Spinal cord (tissue), 10 donors: ENCODE measurements around the gene PRR3. TPM values are rescaled to one million over a fixed set of nuclear protein-coding genes. Genes with fewer than 3 reads are reported as not detected.
"Not testable (repeated sequence)": the region's sequence is repeated elsewhere in the genome, so short reads cannot be mapped to it uniquely, and the experiment has no call there.

ENCODE experiments used
- DNase-seq, 6 donors: peaks; one replicate each; pipeline versions ENCODE4 v3.0.0 to v3.0.0-alpha.2; 2013 to 2015; ENCODE audit warnings: low spot score in 6 of 6, low read depth in 4 of 6
- H3K27ac ChIP-seq: one replicate; pipeline ENCODE4 v1.5.1; 2013; ENCODE audit warnings: low read depth, low read length, control low read depth
- H3K27me3 ChIP-seq: one replicate; pipeline ENCODE4 v1.6.1; 2013; ENCODE audit warnings: low read length; ENCODE audit not compliant: control insufficient read depth, insufficient read depth
- H3K36me3 ChIP-seq: one replicate; pipeline ENCODE4 v1.6.1; 2013; ENCODE audit warnings: low read length; ENCODE audit not compliant: control insufficient read depth, insufficient read depth
- H3K4me1 ChIP-seq: one replicate; pipeline ENCODE4 v1.6.1; 2013; ENCODE audit warnings: low read length; ENCODE audit not compliant: control insufficient read depth, insufficient read depth
- H3K4me3 ChIP-seq: one replicate; pipeline ENCODE4 v1.5.1; 2013; ENCODE audit warnings: low read depth, low read length, control low read depth
- H3K9me3 ChIP-seq: one replicate; pipeline ENCODE4 v1.6.1; 2013; ENCODE audit warnings: low read length; ENCODE audit not compliant: control insufficient read depth, insufficient read depth
- WGBS: methylation state at CpG from one replicate; pipeline ENCODE4 v1.1.5; 2013; ENCODE audit warnings: missing lambda C conversion rate; ENCODE audit not compliant: insufficient coverage; 5-methylcytosine and 5-hydroxymethylcytosine counted together
- polyA plus RNA-seq, 2 donors: library from polyadenylated mRNA; unstranded; fragments of 120-200 nt; gene quantifications; one replicate each; pipeline ENCODE4 v1.2.1, GENCODE V29; 2013; ENCODE audit not compliant: insufficient read length in 2 of 2
- total RNA-seq, 2 donors: library from RNA; depleted of rRNA in 1 of 2; stranded (reverse); fragments of 120-200 nt in 1 of 2; fragments of >200 nt in 1 of 2; gene quantifications; one replicate each; pipeline versions ENCODE4 v1.2.3 to v1.2.4, GENCODE V29; 2013 to 2014
- donor health status: healthy.

The PRR3 gene
- total and polyA plus RNA-seq, 4 donors, result 8.3 to 46.0 (median 29.8) TPM

GRCh38 chr6:30589754-30590358, 32.8 kb downstream of the PRR3 start:
- Histone ChIP-seq H3K4me1 (no peaks in the 10 kb centered on the region), H3K9me3 (no peaks in the 10 kb centered on the region), H3K27me3 (no peaks in the 10 kb centered on the region), H3K4me3 (no peak overlapping the region), H3K36me3 (peaks cover 87% of the 10 kb centered on the region), H3K27ac (no peak overlapping the region)
- no peak for DNase-seq
- 92% methylated on average over 10 of the region's 15 CpGs for WGBS

- H3K4me1 ChIP-seq, result no peaks in the 10 kb centered on the region
- no peak for DNase-seq
- no peaks in the 10 kb centered on the region for H3K9me3 ChIP-seq
- WGBS, result 89% methylated on average over 7 of the region's 8 CpGs
- peaks cover 85% of the 10 kb centered on the region for H3K36me3 ChIP-seq
- H3K4me3 ChIP-seq, result no peak overlapping the region
- no peaks in the 10 kb centered on the region for H3K27me3 ChIP-seq
- no peak overlapping the region for H3K27ac ChIP-seq
Observed at GRCh38 chr6:30590509-30590908, 33.4 kb downstream of the PRR3 start.

DNA sequence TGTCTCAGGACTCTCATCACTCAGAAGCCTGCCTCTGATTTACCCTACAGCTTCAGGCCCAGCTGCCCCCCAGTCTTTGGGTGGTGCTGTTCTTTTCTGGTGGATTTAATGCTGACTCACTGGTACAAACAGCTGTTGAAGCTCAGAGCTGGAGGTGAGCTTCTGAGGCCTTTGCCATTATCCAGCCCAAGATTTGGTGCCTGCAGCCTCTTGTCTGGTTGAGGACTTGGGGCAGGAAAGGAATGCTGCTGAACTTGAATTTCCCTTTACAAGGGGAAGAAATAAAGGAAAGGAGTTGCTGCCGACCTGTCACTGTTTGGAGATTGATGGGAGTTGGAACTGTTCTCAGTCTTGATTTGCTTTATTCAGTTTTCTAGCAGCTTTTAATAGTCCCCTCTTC, 33.9 kb downstream of the PRR3 start:
- H3K27ac ChIP-seq, result no peak overlapping the region
- WGBS, result no CpG with 5 or more reads among the region's 1 CpG

DNA sequence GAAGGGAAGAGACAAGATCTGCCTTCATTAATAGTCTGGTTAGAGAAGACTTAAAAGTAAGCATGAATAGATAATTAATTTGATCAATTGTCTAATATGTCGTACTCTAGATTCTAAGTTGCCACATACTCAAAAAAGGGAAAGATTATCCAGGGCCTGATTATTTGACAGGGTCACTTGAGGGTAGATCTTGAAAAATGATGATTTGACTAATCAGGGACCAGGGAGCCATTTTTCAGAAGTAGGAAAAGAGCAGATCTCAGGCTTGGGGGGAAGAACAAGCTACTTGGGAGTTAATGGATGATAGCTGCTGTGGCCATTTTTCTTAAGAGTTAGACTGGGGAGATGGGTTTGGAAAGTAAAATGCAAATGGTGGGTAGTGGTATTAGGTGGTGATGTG, 35.2 kb downstream of the PRR3 start:
- no peak for DNase-seq
- no peak overlapping the region for H3K4me3 ChIP-seq
- H3K36me3 ChIP-seq, result peaks cover 67% of the 10 kb centered on the region
- no CpG with 5 or more reads among the region's 1 CpG for WGBS
- no peaks in the 10 kb centered on the region for H3K4me1 ChIP-seq
- no peaks in the 10 kb centered on the region for H3K9me3 ChIP-seq
- no peak overlapping the region for H3K27ac ChIP-seq
- no peaks in the 10 kb centered on the region for H3K27me3 ChIP-seq

More for the DNA sequence above, 33.9 kb downstream of the PRR3 start:
- Histone ChIP-seq H3K36me3 (peaks cover 80% of the 10 kb centered on the region), H3K4me3 (no peak overlapping the region), H3K9me3 (no peaks in the 10 kb centered on the region), H3K27me3 (no peaks in the 10 kb centered on the region), H3K4me1 (no peaks in the 10 kb centered on the region)
- DNase-seq, result no peak

DNA sequence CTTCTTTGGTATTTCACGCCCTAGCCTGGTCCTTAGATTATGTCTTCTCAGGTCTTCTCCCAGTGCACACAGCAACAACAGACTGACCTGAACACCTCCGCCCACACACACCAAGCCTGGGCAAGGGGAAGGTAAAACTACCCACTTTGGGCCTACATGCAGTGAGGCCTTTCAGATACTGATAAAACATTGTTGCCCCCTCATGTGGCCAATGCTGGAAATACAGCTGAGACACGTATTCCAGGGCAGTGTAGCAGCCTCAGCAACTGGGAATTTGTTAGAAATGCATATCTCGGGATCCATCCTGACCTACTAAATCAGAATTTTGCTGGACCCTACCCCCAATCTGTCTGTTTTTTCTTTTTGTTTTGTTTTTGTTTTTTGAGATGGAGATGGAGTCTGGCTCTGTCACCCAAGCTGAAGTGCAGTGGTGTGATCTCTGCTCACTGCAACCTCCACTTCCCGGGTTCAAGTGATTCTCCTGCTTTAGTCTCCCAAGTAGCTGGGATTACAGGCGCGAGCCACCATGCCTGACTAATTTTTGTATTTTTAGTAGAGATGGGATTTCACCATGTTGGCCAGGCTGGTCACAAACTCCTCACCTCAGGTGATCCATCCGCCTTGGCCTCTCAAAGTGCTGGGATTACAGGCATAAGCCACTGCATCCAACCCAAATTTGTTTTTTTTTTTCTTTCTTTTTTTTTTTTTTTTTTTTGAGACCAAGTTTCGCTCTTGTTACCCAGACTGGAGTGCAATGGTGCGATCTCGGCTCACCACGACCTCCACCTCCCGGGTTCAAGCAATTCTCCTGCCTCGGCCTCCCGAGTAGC, 40.4 kb downstream of the PRR3 start:
- H3K27me3 ChIP-seq, H3K9me3 ChIP-seq, H3K27ac ChIP-seq, H3K4me3 ChIP-seq, H3K4me1 ChIP-seq: not testable (repeated sequence)
- H3K36me3 ChIP-seq, result peaks cover 50% of the 10 kb centered on the region
- WGBS, result 88% methylated on average over 2 of the region's 15 CpGs
- peak in 4 of 6 donors; percentile 43 to 89 (median 74) for DNase-seq

DNA sequence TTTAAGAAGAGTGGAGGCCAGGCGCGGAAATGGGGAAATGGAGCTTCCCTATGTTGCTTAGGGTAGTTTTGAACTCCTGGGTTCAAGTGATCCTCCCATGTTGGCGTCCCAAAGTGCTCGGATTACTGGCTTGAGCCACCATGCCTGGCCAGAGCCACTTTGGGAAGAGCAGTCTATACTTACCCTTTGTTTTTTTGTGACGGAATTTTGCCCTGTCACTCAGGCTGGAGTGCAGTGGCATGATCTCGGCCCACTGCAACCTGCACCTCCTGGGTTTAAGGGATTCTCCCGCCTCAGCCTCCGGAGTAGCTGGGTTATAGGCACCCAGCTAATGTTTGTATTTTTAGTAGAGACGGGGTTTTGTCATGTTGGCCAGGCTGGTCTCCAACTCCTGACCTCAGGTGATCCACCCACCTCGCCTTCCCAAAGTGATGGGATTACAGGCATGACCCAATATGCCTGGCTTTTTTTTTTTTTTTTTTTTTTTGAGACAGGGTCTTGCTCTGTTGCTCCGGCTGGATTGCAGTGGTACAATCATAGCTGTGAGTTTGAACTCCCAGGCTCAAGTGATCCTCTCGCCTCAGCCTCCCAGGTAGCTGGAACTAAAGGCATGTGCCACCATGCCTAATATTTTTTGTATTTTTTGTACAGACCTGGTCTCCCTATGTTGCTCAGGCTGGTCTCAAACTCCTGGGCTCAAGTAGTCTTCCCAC, 42.0 kb downstream of the PRR3 start:
- WGBS, result 81% methylated on average over 8 of the region's 12 CpGs
- Histone ChIP-seq H3K36me3 (peaks cover 58% of the 10 kb centered on the region), H3K4me1 (no peaks in the 10 kb centered on the region), H3K4me3 (no peak overlapping the region), H3K27me3 (no peaks in the 10 kb centered on the region), H3K27ac (no peak overlapping the region), H3K9me3 (no peaks in the 10 kb centered on the region)
- DNase-seq, result no peak

- 92% methylated on average over 9 of the region's 13 CpGs for WGBS
- Histone ChIP-seq H3K27me3 (no peaks in the 10 kb centered on the region), H3K4me3 (no peak overlapping the region), H3K27ac (no peak overlapping the region), H3K36me3 (peaks cover 59% of the 10 kb centered on the region), H3K9me3 (no peaks in the 10 kb centered on the region), H3K4me1 (no peaks in the 10 kb centered on the region)
- DNase-seq, result no peak
Observed at GRCh38 chr6:30599625-30600324, 42.7 kb downstream of the PRR3 start.

GRCh38 chr6:30600451-30600961, 43.4 kb downstream of the PRR3 start:
- H3K4me3 ChIP-seq, result no peak overlapping the region
- no peaks in the 10 kb centered on the region for H3K4me1 ChIP-seq
- H3K36me3 ChIP-seq, result peaks cover 61% of the 10 kb centered on the region
- H3K27ac ChIP-seq, result no peak overlapping the region
- peak in 1 of 6 donors; percentile 40 for DNase-seq
- 84% methylated on average over 10 of the region's 10 CpGs for WGBS
- no peaks in the 10 kb centered on the region for H3K27me3 ChIP-seq
- no peaks in the 10 kb centered on the region for H3K9me3 ChIP-seq

GRCh38 chr6:30601436-30601814, 44.3 kb downstream of the PRR3 start:
- H3K27me3 ChIP-seq, result no peaks in the 10 kb centered on the region
- H3K36me3 ChIP-seq, result peaks cover 70% of the 10 kb centered on the region
- H3K4me3 ChIP-seq, result no peak overlapping the region
- no peaks in the 10 kb centered on the region for H3K9me3 ChIP-seq
- no peak overlapping the region for H3K27ac ChIP-seq
- no peak for DNase-seq
- H3K4me1 ChIP-seq, result no peaks in the 10 kb centered on the region
- 81% methylated on average over 6 of the region's 6 CpGs for WGBS
